ELF-1 (cell line): ENCODE data around the gene PRLR.

Experiments used
- DNase-seq: peaks from one replicate; pipeline ENCODE4 v3.0.0-alpha.2; 2016; ENCODE audit warnings: low read depth, low spot score

The PRLR gene

GRCh38 chr5:35082530-35082929, 147.8 kb downstream of the PRLR start:
- no peak for DNase-seq

- no peak for DNase-seq
Measured at GRCh38 chr5:35081134-35081533, 149.2 kb downstream of the PRLR start.

- DNase-seq = no peak
Measured at GRCh38 chr5:35073160-35073559, 157.1 kb downstream of the PRLR start.

- no peak for DNase-seq
Measured at GRCh38 chr5:35069188-35069587, 161.1 kb downstream of the PRLR start.

- no peak for DNase-seq
Measured at GRCh38 chr5:35067985-35068384, 162.3 kb downstream of the PRLR start.

- no peak for DNase-seq
Measured at GRCh38 chr5:35066260-35066795, 164.0 kb downstream of the PRLR start.

GRCh38 chr5:35063414-35063813, 166.9 kb downstream of the PRLR start:
- no peak for DNase-seq

GRCh38 chr5:35061211-35061770, 169.0 kb downstream of the PRLR start:
- peak; percentile 8 for DNase-seq

- DNase-seq = no peak
Measured at GRCh38 chr5:35060236-35060635, 170.1 kb downstream of the PRLR start.

GRCh38 chr5:35059251-35059650, 171.0 kb downstream of the PRLR start:
- no peak for DNase-seq

- DNase-seq = no peak
Measured at GRCh38 chr5:35058374-35058788, 171.9 kb downstream of the PRLR start.

GRCh38 chr5:35056686-35057085, 173.6 kb downstream of the PRLR start:
- DNase-seq = no peak

- no peak for DNase-seq
Measured at GRCh38 chr5:35052838-35053237, 177.4 kb downstream of the PRLR start.

- no peak for DNase-seq
Measured at GRCh38 chr5:35050541-35051126, 179.7 kb downstream of the PRLR start.

GRCh38 chr5:35048910-35049309, 181.4 kb downstream of the PRLR start:
- DNase-seq = no peak

- DNase-seq = no peak
Measured at GRCh38 chr5:35047785-35048404, 182.4 kb downstream of the PRLR start, which contains the start of gene AGXT2. TSS of gene AGXT2 (minus strand) at chr5:35047949. CDS start at chr5:35047892, 57 bp downstream.

GRCh38 chr5:35046774-35047173, 183.5 kb downstream of the PRLR start:
- no peak for DNase-seq

- no peak for DNase-seq
Measured at GRCh38 chr5:35045280-35045679, 185.0 kb downstream of the PRLR start.

- no peak for DNase-seq
Measured at GRCh38 chr5:35044649-35045048, 185.6 kb downstream of the PRLR start.

- DNase-seq = no peak
Measured at GRCh38 chr5:35042781-35043180, 187.5 kb downstream of the PRLR start.

GRCh38 chr5:35041261-35041660, 189.0 kb downstream of the PRLR start:
- no peak for DNase-seq

- DNase-seq = no peak
Measured at GRCh38 chr5:35038891-35039290, 191.4 kb downstream of the PRLR start.

- DNase-seq = no peak
Measured at GRCh38 chr5:35036536-35036935, 193.8 kb downstream of the PRLR start.
